IPS-NIHi7 (cell line): ENCODE data around the gene ITGBL1.

Experiments
- DNase-seq: peaks from one replicate; pipeline ENCODE4 v3.0.0; 2012; ENCODE audit warnings: mixed read lengths; ENCODE audit errors: extremely low spot score

The ITGBL1 gene

DNA sequence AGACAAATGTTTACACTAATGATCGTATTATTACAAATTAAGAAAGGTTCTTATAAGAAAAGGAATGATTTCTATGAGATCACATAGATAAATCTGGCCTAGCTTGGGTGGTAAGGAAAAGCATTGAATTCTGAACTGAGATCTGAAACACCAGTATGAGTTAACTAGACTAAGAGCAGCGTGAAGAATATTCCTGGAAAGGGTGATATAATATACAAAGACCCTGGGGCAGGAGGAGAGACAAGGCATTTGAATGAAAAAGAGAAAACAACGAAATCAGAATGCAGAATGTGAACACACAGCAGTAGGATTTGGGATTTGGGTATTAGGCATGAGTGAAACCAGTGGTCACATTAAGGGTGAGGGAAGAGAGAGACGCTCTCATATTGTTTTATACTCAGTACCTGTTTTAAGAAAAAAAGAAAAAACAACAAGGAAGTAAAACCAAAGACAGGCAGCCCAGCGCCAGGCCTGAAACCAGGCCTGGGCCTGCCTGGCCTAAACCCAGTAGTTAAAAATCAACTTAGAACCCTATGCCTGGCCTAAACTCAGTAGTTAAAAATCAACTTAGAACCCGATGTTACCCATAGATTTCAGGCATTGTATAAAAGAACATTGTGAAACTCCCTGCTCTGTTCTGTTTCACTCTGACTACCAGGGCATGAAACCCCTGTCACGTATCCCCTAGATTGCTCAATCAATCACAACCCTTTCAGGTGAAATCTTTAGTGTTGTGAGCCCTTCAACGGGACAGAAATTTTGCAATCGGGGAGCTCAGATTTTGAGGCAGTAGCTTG, 287.1 kb downstream of the ITGBL1 start:
- no peak for DNase-seq

GRCh38 chr13:101746513-101746912, 294.0 kb downstream of the ITGBL1 start:
- no peak for DNase-seq

GRCh38 chr13:101747039-101747438, 294.6 kb downstream of the ITGBL1 start:
- no peak for DNase-seq

- DNase-seq = no peak
Observed at GRCh38 chr13:101749584-101749983, 297.1 kb downstream of the ITGBL1 start.

- no peak for DNase-seq
Observed at GRCh38 chr13:101751488-101751887, 299.0 kb downstream of the ITGBL1 start.

DNA sequence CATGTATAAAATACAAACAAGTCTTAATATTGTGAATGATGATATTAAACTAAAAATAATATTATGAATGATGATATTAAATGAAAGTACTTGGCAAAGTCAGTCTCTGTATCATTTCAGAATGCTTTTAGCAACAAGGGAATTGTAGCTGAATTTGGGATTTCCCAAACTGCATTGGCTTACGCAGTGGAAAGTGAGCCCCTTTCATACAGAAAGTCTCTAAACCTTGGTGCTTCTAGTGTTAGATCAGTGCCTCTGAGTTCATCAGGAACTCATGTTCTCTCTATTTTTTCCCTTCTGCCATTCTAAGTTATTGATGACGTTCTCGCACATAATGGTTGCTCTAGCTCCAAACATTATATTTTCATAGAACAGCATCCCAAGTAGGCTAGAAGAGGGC, 300.0 kb downstream of the ITGBL1 start:
- no peak for DNase-seq

- no peak for DNase-seq
Observed at GRCh38 chr13:101755228-101755887, 302.9 kb downstream of the ITGBL1 start.

GRCh38 chr13:101757446-101758039, 305.1 kb downstream of the ITGBL1 start:
- peak; percentile 26 for DNase-seq

DNA sequence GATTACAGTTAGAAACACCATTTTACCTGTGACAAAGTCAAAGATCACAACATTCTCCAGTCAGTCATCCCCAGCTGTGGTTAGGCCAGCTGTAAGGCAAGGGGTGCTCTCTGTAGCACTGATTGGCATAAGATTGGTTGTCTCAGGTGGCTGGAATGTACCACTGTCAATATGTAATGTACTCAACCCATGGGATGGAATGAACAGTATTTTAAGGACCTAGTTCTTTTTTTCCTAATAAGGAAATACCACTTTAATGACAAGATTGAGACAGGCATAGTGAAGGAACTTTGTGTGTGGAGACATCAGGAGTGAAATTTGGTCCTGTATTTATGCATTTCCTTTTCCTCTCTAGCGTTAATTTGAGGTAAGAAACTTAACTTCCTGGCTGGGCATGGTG, 310.7 kb downstream of the ITGBL1 start:
- no peak for DNase-seq
